GM12875 (cell line): Measurements from ENCODE around the gene NFILZ.

Source experiments
- H3K4me3 ChIP-seq: one replicate; pipeline ENCODE4 v1.5.1; 2011; ENCODE audit warnings: low read depth, low read length, control low read depth
- CTCF ChIP-seq: IDR thresholded peaks from 2 replicates; pipeline ENCODE4 v1.5.1; 2011; ENCODE audit warnings: low read depth, mild to moderate bottlenecking, control low read depth, inconsistent platforms, low read length, moderate library complexity, borderline replicate concordance; ENCODE audit not compliant: insufficient read depth

The NFILZ gene

GRCh38 chr19:8593931-8594330 lies 36.5 kb upstream of the NFILZ start:
- no peak for TF ChIP-seq CTCF
- H3K4me3 ChIP-seq = no peak overlapping the region

DNA sequence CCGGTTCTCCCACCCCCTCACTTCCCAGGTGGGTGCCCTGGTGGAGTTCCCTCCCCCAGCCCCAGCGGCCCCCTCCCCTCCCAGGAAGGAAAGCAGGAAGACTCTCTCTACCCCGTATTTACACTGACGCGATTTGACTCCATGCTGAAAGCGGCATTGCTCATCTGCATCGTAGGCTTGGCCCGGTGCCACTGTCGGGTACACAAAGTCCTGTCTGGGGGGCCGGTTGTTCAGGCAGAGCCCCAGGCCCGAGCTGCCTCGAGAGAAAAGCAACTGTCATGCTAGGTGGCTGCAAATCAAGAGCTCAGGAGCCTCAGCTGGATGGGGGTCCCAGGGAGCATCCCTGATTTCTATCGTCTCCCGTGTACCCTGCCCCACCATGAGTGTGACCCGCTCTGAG lies 34.8 kb upstream of the NFILZ start:
- no peak overlapping the region for H3K4me3 ChIP-seq
- no peak for TF ChIP-seq CTCF

GRCh38 chr19:8596168-8596567 lies 34.3 kb upstream of the NFILZ start:
- TF ChIP-seq CTCF = no peak
- H3K4me3 ChIP-seq = no peak overlapping the region

GRCh38 chr19:8600064-8600463 lies 30.4 kb upstream of the NFILZ start:
- H3K4me3 ChIP-seq = no peak overlapping the region
- no peak for TF ChIP-seq CTCF

- H3K4me3 ChIP-seq = no peak overlapping the region
- TF ChIP-seq CTCF = no peak
Measured at GRCh38 chr19:8600816-8601215, 29.6 kb upstream of the NFILZ start.

DNA sequence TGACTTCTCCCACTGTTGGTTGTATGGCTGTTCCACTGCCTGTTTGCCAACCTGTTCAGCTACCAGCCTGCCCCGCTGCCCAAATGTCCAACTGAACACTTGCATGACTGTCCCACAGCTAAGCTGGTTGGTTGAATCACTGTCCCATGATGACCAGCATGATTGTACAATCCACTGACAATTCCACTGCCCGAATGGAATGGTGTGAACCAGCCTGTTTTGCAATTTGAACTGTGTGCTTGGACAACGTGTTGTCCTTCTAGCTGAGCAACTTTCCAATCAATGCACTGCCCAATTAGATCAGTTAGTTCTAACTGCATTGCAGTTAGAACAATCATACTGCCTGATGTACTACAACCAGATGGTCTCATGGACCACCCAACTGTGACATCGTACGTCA lies 28.6 kb upstream of the NFILZ start:
- no peak overlapping the region for H3K4me3 ChIP-seq
- no peak for TF ChIP-seq CTCF

DNA sequence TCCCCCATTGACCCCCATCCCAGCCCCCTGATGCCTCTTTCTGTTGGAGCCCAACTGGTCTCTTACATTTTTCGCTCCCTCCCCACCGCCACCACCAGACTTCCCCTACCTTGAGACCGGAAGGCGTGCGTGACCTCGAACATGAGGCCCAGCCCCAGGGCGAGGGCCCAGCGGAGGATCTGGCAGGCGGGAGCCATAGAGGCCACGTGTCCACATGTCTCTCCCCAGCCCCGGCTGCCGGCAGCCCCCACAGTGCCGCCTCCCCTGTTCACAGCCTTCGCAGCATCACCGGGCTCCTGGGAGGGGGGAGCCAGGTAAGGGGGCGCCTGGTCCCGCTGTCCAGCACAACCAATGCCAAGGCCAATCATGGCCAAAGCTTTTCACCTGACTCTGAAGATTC lies 24.9 kb upstream of the NFILZ start:
- no peak overlapping the region for H3K4me3 ChIP-seq
- TF ChIP-seq CTCF = no peak
